Thoracic aorta (tissue), 2 donors: ENCODE results near the gene APOD. TPM values are rescaled to one million over a fixed set of nuclear protein-coding genes. Genes with fewer than 3 reads are reported as not detected.

Experiments
- ATAC-seq: fragments of 150-250 bp; one replicate; pipeline ENCODE4 v1.8.0; 2017; ENCODE audit warnings: low read depth; ENCODE audit not compliant: insufficient number of reproducible peaks, low FRiP score
- DNase-seq: peaks from one replicate; pipeline ENCODE4 v3.0.0-alpha.2; 2020; ENCODE audit warnings: low spot score
- H3K27ac ChIP-seq, 2 donors: fragments of 200-600 bp; sonication (generic); 1 replicate in 1 of 2; 2 replicates in 1 of 2; pipeline ENCODE4 v1.5.1; 2016; ENCODE audit warnings: mild to moderate bottlenecking in 2 of 2, moderate library complexity in 2 of 2
- H3K27me3 ChIP-seq: fragments of 200-600 bp; sonication (generic); replicated peaks from 2 replicates; pipeline ENCODE4 v1.6.0; 2016; ENCODE audit warnings: mild to moderate bottlenecking; ENCODE audit not compliant: insufficient read depth
- H3K36me3 ChIP-seq: fragments of 200-600 bp; sonication (generic); one replicate; pipeline ENCODE4 v1.5.1; 2016
- H3K4me1 ChIP-seq, 2 donors: fragments of 200-600 bp; sonication (generic); 1 replicate in 1 of 2; 2 replicates in 1 of 2; pipeline versions ENCODE4 v1.5.1 to v1.6.0; 2016; ENCODE audit warnings: low read depth in 2 of 2, mild to moderate bottlenecking in 1 of 2; ENCODE audit not compliant: control insufficient read depth in 1 of 2
- H3K4me3 ChIP-seq: fragments of 200-600 bp; sonication (generic); 2 replicates; pipeline ENCODE4 v1.5.1; 2016; ENCODE audit warnings: mild to moderate bottlenecking
- H3K9me3 ChIP-seq: fragments of 200-600 bp; sonication (generic); 2 replicates; pipeline ENCODE4 v1.5.1; 2016
- total RNA-seq, 2 donors: library from RNA; depleted of rRNA; stranded (reverse); fragments of >200 nt; gene quantifications; one replicate each; pipeline versions ENCODE4 v1.1.0 to v1.2.3, GENCODE V29; 2016
- TF ChIP-seq, protein P1 (sequence below): fragments of 200-600 bp; sonication (generic); IDR thresholded peaks from one replicate; pipeline ENCODE4 v1.5.1; 2019; ENCODE audit warnings: antibody characterized with exemption

Gene APOD
- total RNA-seq, 2 donors from 2014 or later = 135 to 153 TPM

DNA sequence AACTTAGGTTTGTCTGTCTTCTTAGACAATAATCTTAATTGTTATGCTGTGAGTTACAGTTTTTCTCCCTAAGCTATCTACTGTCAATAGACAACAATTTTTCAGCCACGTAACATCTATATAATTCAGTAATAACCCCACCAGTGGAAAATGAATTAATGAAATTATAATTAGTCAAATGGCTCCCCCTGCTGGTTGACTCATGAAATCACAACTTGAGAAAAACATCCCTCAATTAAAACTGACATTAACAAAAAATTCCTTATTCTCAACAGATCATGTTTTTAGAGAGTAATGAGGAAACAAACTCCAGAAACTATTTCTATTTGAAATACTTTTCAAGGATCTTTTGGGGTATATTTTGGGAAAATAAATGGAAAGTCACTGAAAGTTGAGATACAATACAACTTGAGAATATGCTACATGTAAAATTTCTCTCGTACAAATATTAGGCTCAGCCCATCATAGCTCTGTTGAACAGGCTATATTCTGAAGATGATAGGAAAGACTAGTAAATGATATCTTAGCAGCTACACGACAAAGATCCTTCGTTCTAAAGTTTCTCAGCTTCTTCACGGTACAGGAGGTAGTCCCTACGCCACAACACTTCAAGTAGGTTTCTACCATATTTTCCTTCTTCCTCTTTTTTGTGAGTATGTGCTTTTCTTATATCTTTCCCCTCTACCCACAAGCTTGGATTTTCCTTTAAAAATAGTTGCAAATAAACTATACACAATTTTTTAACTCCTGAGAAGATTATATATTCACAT, 61.3 kb downstream of the APOD start:
- ATAC-seq = no peak
- Histone ChIP-seq H3K27me3 (no peaks in the 10 kb centered on the region), H3K4me1 (no peaks in the 10 kb centered on the region), H3K36me3 (peaks cover 14% of the 10 kb centered on the region), H3K27ac (no peak overlapping the region), H3K4me3 (no peak overlapping the region), H3K9me3 (no peaks in the 10 kb centered on the region)
- TF ChIP-seq, protein P1, sequence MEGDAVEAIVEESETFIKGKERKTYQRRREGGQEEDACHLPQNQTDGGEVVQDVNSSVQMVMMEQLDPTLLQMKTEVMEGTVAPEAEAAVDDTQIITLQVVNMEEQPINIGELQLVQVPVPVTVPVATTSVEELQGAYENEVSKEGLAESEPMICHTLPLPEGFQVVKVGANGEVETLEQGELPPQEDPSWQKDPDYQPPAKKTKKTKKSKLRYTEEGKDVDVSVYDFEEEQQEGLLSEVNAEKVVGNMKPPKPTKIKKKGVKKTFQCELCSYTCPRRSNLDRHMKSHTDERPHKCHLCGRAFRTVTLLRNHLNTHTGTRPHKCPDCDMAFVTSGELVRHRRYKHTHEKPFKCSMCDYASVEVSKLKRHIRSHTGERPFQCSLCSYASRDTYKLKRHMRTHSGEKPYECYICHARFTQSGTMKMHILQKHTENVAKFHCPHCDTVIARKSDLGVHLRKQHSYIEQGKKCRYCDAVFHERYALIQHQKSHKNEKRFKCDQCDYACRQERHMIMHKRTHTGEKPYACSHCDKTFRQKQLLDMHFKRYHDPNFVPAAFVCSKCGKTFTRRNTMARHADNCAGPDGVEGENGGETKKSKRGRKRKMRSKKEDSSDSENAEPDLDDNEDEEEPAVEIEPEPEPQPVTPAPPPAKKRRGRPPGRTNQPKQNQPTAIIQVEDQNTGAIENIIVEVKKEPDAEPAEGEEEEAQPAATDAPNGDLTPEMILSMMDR = peak; percentile 74
- DNase-seq = no peak

Other genes starting within 250 kb of the APOD start
- 10 to 100 TPM; 32.2 to 56.7 TPM for gene ACAP2, start 140.9 kb downstream of the APOD start, total RNA-seq
- gene PPP1R2, start 40.6 kb downstream of the APOD start, total RNA-seq = 10 to 100 TPM; 55.6 to 69.0 TPM
- 1 to 10 TPM; 3.4 to 6.8 TPM for gene MUC20, start 137.0 kb upstream of the APOD start, total RNA-seq
- gene MUC4, start 228.0 kb upstream of the APOD start, total RNA-seq = not detected